ENCODE measurements around the gene MCF2L2.

DNA sequence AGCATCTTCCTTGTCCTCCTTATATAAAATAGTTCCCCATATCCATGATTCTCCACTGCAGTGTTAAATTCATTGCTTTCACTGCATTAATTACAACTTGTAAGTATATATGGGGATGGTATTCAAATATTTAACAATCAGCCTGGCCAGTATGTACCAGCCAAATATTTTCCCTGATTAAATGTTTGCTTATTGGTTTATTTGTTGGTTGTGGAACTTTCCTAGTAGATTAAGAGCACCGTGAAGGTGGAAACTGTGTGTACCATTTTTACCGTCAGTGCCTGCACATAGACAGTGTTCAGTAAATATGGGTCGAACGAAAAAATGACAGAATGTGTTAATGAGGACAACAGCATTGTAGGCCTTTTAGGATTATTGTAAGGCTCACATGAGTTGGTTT lies 272.9 kb downstream of the MCF2L2 start:
- TF ChIP-seq TAF1 (IDR thresholded peaks at IDR 0.05; ENCODE audit: borderline replicate concordance, low read depth, low read length), result no peak
- TF ChIP-seq POLR2A (IDR thresholded peaks at IDR 0.05; ENCODE audit: low read depth, low read length), result no peak
